Neural crest cell (in vitro differentiated cells): Measurements from ENCODE around the gene RBM14. TPM values are rescaled to one million over a fixed set of nuclear protein-coding genes. Genes with fewer than 3 reads are reported as not detected.

ENCODE experiments used
- DNase-seq: peaks from one replicate; pipeline ENCODE4 v3.0.0; 2021; ENCODE audit warnings: low read depth, mixed read lengths, low spot score
- H3K27ac Mint-ChIP-seq: one replicate; pipeline ENCODE4 v1.8.0; 2021; ENCODE audit warnings: mild to moderate bottlenecking, mixed read lengths; ENCODE audit not compliant: unreplicated experiment
- H3K27me3 Mint-ChIP-seq: 2 replicates; pipeline ENCODE4 v1.8.0; 2021; ENCODE audit warnings: low read depth, mild to moderate bottlenecking, mixed read lengths
- H3K36me3 Mint-ChIP-seq: 2 replicates; pipeline ENCODE4 v1.8.0; 2021; ENCODE audit warnings: low read depth, mild to moderate bottlenecking, mixed read lengths
- H3K4me1 Mint-ChIP-seq: 2 replicates; pipeline ENCODE4 v1.8.0; 2021; ENCODE audit warnings: mixed read lengths
- H3K4me3 Mint-ChIP-seq: one replicate; pipeline ENCODE4 v1.8.0; 2021; ENCODE audit warnings: mild to moderate bottlenecking, mixed read lengths
- H3K9me3 Mint-ChIP-seq: 2 replicates; pipeline ENCODE4 v1.8.0; 2021; ENCODE audit warnings: mixed read lengths
- CTCF ChIP-seq: fragments of 200-600 bp; sonication (generic); conservative IDR thresholded peaks from 2 replicates; pipeline ENCODE4 v1.5.0; 2021; ENCODE audit warnings: antibody characterized with exemption, mild to moderate bottlenecking
- total RNA-seq: library from RNA; stranded (reverse); gene quantifications from 2 replicates; pipeline ENCODE4 v1.2.1, GENCODE V29; 2021

The RBM14 gene
- total RNA-seq, 1 donor from 2014 or later = 160 TPM

GRCh38 chr11:66625752-66626149, 9.3 kb downstream of the RBM14 start:
- no peak overlapping the region for H3K27ac Mint-ChIP-seq
- no peak overlapping the region for H3K4me3 Mint-ChIP-seq
- peaks cover 14% of the 10 kb centered on the region for H3K4me1 Mint-ChIP-seq
- H3K36me3 Mint-ChIP-seq = peaks cover 30% of the 10 kb centered on the region
- no peaks in the 10 kb centered on the region for H3K27me3 Mint-ChIP-seq
- DNase-seq = no peak
- TF ChIP-seq CTCF = no peak
- H3K9me3 Mint-ChIP-seq = no peaks in the 10 kb centered on the region

- H3K4me3 Mint-ChIP-seq = no peak overlapping the region
- H3K4me1 Mint-ChIP-seq = peaks cover 10% of the 10 kb centered on the region
- H3K27me3 Mint-ChIP-seq = no peaks in the 10 kb centered on the region
- H3K9me3 Mint-ChIP-seq = no peaks in the 10 kb centered on the region
- no peak for DNase-seq
- peaks cover 30% of the 10 kb centered on the region for H3K36me3 Mint-ChIP-seq
- H3K27ac Mint-ChIP-seq = no peak overlapping the region
- TF ChIP-seq CTCF = no peak
These were observed 10.0 kb downstream of the RBM14 start for GRCh38 chr11:66626382-66626781.

GRCh38 chr11:66626926-66627325, 10.5 kb downstream of the RBM14 start:
- Mint-ChIP-seq H3K27ac (no peak overlapping the region), H3K9me3 (no peaks in the 10 kb centered on the region), H3K36me3 (peaks cover 30% of the 10 kb centered on the region), H3K4me1 (peaks cover 10% of the 10 kb centered on the region), H3K27me3 (no peaks in the 10 kb centered on the region), H3K4me3 (no peak overlapping the region)
- no peak for TF ChIP-seq CTCF
- no peak for DNase-seq

GRCh38 chr11:66628061-66628603, 11.7 kb downstream of the RBM14 start:
- no peak for TF ChIP-seq CTCF
- no peaks in the 10 kb centered on the region for H3K9me3 Mint-ChIP-seq
- no peaks in the 10 kb centered on the region for H3K27me3 Mint-ChIP-seq
- peak overlapping the region; percentile 13 for H3K4me3 Mint-ChIP-seq
- no peak overlapping the region for H3K27ac Mint-ChIP-seq
- peaks cover 3% of the 10 kb centered on the region for H3K4me1 Mint-ChIP-seq
- peaks cover 32% of the 10 kb centered on the region for H3K36me3 Mint-ChIP-seq
- DNase-seq = no peak

- no peak overlapping the region for H3K4me3 Mint-ChIP-seq
- no peak overlapping the region for H3K27ac Mint-ChIP-seq
- peaks cover 3% of the 10 kb centered on the region for H3K4me1 Mint-ChIP-seq
- TF ChIP-seq CTCF = no peak
- no peak for DNase-seq
- peaks cover 30% of the 10 kb centered on the region for H3K36me3 Mint-ChIP-seq
- H3K9me3 Mint-ChIP-seq = no peaks in the 10 kb centered on the region
- no peaks in the 10 kb centered on the region for H3K27me3 Mint-ChIP-seq
These were observed 12.9 kb downstream of the RBM14 start for GRCh38 chr11:66629356-66629755.
